ENCODE data around the gene SRPK1. TPM values are rescaled to one million over a fixed set of nuclear protein-coding genes. Genes with fewer than 3 reads are reported as not detected.

The SRPK1 gene
- total and polyA plus RNA-seq, 10 of the 15 experiments (the other 5 are each of a cell fraction or from before 2014, with no cell fraction given) = 47.4 to 112 (median 85.8) TPM

DNA sequence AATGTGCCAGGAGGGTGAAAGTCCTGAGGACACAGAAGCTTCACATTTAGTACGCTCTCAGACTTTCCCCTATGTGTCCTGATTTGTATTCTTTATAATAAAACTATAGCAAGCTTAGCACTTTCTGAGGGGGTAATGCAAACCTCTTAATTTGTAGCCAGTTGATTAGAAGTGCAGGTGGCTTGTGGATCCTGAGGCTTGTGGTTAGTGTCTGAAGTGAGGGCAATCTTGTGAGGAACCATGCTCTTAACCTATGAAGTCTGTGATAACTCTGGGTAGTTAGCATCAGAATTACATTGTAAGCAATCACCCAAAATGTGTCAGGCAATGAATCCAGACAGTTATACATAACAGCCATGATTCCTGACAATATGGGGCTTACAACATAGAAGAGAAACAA lies 64.6 kb downstream of the SRPK1 start (continued):
- TF ChIP-seq SMAD1 (IDR thresholded peaks at IDR 0.05; ENCODE audit: low read depth, partially characterized antibody) (no peak), SRF (IDR thresholded peaks at IDR 0.05; ENCODE audit: low read depth in 2 of 2, low read length in 2 of 2) (no peak), IRF4 (IDR thresholded peaks at IDR 0.05; ENCODE audit: low read depth, low read length) (no peak), JUNB (IDR thresholded peaks at IDR 0.05) (no peak), CREB1 (IDR thresholded peaks at IDR 0.05; ENCODE audit: low read depth) (no peak)

DNA sequence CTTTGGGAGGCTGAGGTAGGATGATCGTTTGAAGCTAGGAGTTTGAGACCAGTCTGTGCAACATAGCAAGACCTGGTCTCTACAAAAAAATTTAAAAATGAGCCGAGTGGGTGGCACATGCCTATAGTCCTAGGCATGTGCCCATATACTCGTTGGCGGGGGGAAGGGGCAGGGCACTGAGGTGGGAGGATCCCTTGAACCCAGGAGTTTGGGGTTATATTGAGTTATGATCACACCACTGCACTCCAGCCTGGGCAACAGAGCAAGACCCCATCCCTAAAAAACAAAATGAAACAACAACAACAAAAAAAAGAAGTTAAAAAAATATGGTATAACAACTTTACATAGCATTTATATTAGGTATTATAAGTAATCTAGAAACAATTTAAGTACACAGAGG lies 67.9 kb downstream of the SRPK1 start:
- no peak overlapping the region for H3K4me3 ChIP-seq
- H3K9me3 ChIP-seq (replicated peaks; ENCODE audit: control insufficient read depth, insufficient read depth, low read length) = no peaks in the 10 kb centered on the region; the same call in 1 of the 3 replicates
- WGBS (ENCODE audit: insufficient coverage, insufficient replicate concordance, low lambda C conversion rate, missing lambda C conversion rate) = 96% methylated on average over 4 of the region's 4 CpGs
- ATAC-seq = no peak
- DNase-seq (ENCODE audit: low read depth, low spot score) = no peak
- no peak for FAIRE-seq
- no peak overlapping the region for H3K4me2 ChIP-seq (ENCODE audit: control insufficient read depth, insufficient read depth)
- H3K36me3 ChIP-seq (ENCODE audit: control insufficient read depth in 2 of 2, insufficient read depth in 2 of 2, low read length in 1 of 2) = peaks cover 8 to 18% of the 10 kb centered on the region in 2 experiments
- no peaks in the 10 kb centered on the region for H3K27me3 ChIP-seq (replicated peaks in 1 of 2; ENCODE audit: control insufficient read depth in 2 of 2, insufficient read depth in 2 of 2, low read length in 1 of 2)
- no peaks in the 10 kb centered on the region for H3K79me2 ChIP-seq (ENCODE audit: control insufficient read depth, insufficient read depth, low read length)
- intact Hi-C loops (cut with micrococcal nuclease; ENCODE audit: unreplicated experiment) (no loop called here), in situ Hi-C loops (cut with MboI) (no loop called here)
- H2AFZ ChIP-seq (ENCODE audit: control insufficient read depth, low read depth, low read length) = no peak overlapping the region
- RAD21 ChIA-PET (ENCODE audit: unreplicated experiment) = no interaction called here
- no peaks in the 10 kb centered on the region for H4K20me1 ChIP-seq (ENCODE audit: control insufficient read depth, insufficient read depth)
- no TSS peak for BruUV-seq (replicated peaks)
- SMC1A ChIA-PET (ENCODE audit: uncharacterized antibody, unreplicated experiment) = interaction anchor here (0.6 kb wide), 1 partner anchor 29 kb away, joined by 3 read pairs; no protein-coding TSS in a partner anchor
- POLR2A ChIA-PET = no interaction called here
- CTCF ChIA-PET = no interaction called here
- no peak overlapping the region for H3K27ac ChIP-seq (ENCODE audit: control insufficient read depth, insufficient read depth)
- H3K4me1 ChIP-seq (ENCODE audit: control insufficient read depth, insufficient read depth, low read length) = no peaks in the 10 kb centered on the region
- no peak overlapping the region for H3K9ac ChIP-seq (ENCODE audit: control insufficient read depth, insufficient read depth, low read length)
- TF ChIP-seq EGR1 (IDR thresholded peaks at IDR 0.05; ENCODE audit: borderline replicate concordance in 1 of 2, low read depth in 2 of 2, low read length in 2 of 2) (no peak), RB1 (IDR thresholded peaks at IDR 0.05; ENCODE audit: borderline replicate concordance) (no peak), ATF7 (IDR thresholded peaks at IDR 0.05; ENCODE audit: low read depth) (no peak), POLR2A (IDR thresholded peaks at IDR 0.05; ENCODE audit: low read depth, low read length) (no peak), ZNF24 (IDR thresholded peaks at IDR 0.05) (no peak), MXI1 (IDR thresholded peaks at IDR 0.05; ENCODE audit: low read depth, low read length) (no peak), NRF1 (conservative IDR thresholded peaks at IDR 0.05; ENCODE audit: low read depth, low read length) (no peak), RAD51 (IDR thresholded peaks at IDR 0.05) (no peak), ZNF384 (IDR thresholded peaks at IDR 0.05; ENCODE audit: borderline replicate concordance, low read depth, low read length) (no peak), BRCA1 (IDR thresholded peaks at IDR 0.05; ENCODE audit: low read depth, low read length) (no peak), IKZF2 (IDR thresholded peaks at IDR 0.05) (no peak), NBN (IDR thresholded peaks at IDR 0.05) (no peak), KDM1A (IDR thresholded peaks at IDR 0.05; ENCODE audit: borderline replicate concordance) (no peak), JUND (IDR thresholded peaks at IDR 0.05; ENCODE audit: low read depth, low read length) (no peak), SMAD5 (IDR thresholded peaks at IDR 0.05; ENCODE audit: low read depth) (no peak)
- TF ChIP-seq, protein P1, sequence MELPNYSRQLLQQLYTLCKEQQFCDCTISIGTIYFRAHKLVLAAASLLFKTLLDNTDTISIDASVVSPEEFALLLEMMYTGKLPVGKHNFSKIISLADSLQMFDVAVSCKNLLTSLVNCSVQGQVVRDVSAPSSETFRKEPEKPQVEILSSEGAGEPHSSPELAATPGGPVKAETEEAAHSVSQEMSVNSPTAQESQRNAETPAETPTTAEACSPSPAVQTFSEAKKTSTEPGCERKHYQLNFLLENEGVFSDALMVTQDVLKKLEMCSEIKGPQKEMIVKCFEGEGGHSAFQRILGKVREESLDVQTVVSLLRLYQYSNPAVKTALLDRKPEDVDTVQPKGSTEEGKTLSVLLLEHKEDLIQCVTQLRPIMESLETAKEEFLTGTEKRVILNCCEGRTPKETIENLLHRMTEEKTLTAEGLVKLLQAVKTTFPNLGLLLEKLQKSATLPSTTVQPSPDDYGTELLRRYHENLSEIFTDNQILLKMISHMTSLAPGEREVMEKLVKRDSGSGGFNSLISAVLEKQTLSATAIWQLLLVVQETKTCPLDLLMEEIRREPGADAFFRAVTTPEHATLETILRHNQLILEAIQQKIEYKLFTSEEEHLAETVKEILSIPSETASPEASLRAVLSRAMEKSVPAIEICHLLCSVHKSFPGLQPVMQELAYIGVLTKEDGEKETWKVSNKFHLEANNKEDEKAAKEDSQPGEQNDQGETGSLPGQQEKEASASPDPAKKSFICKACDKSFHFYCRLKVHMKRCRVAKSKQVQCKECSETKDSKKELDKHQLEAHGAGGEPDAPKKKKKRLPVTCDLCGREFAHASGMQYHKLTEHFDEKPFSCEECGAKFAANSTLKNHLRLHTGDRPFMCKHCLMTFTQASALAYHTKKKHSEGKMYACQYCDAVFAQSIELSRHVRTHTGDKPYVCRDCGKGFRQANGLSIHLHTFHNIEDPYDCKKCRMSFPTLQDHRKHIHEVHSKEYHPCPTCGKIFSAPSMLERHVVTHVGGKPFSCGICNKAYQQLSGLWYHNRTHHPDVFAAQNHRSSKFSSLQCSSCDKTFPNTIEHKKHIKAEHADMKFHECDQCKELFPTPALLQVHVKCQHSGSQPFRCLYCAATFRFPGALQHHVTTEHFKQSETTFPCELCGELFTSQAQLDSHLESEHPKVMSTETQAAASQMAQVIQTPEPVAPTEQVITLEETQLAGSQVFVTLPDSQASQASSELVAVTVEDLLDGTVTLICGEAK (IDR thresholded peaks at IDR 0.05; ENCODE audit: borderline replicate concordance) = no peak
